ENCODE measurements around the gene KCND3.

KCND3 gene

GRCh38 chr1:111878649-111879048 is 110.8 kb downstream of the KCND3 start:
- no peak for DNase-seq

GRCh38 chr1:111878091-111878490 is 111.4 kb downstream of the KCND3 start:
- DNase-seq: no peak

- no peak for DNase-seq
Measured at GRCh38 chr1:111876631-111877030, 112.8 kb downstream of the KCND3 start.

GRCh38 chr1:111875640-111876039 is 113.8 kb downstream of the KCND3 start:
- no peak for DNase-seq

- peak; percentile 78 to 79 for DNase-seq
Measured at GRCh38 chr1:111873460-111874030, 115.9 kb downstream of the KCND3 start.

GRCh38 chr1:111870181-111870580 is 119.3 kb downstream of the KCND3 start:
- DNase-seq: no peak

- no peak for DNase-seq
Measured at GRCh38 chr1:111867868-111868440, 121.5 kb downstream of the KCND3 start.

- DNase-seq: no peak
Measured at GRCh38 chr1:111864862-111865261, 124.6 kb downstream of the KCND3 start.

GRCh38 chr1:111863401-111863800 is 126.1 kb downstream of the KCND3 start:
- no peak for DNase-seq

- DNase-seq: no peak
Measured at GRCh38 chr1:111862599-111862998, 126.9 kb downstream of the KCND3 start.

- DNase-seq: no peak
Measured at GRCh38 chr1:111861523-111861922, 127.9 kb downstream of the KCND3 start.

- DNase-seq: peak in 1 of 2 experiments; percentile 49
Measured at GRCh38 chr1:111857194-111857651, 132.2 kb downstream of the KCND3 start.

GRCh38 chr1:111856411-111857185 is 132.9 kb downstream of the KCND3 start:
- DNase-seq: peak; percentile 77 to 85

- DNase-seq: no peak
Measured at GRCh38 chr1:111855260-111855659, 134.2 kb downstream of the KCND3 start.

GRCh38 chr1:111852261-111852721 is 137.2 kb downstream of the KCND3 start:
- DNase-seq: no peak

- DNase-seq: no peak
Measured at GRCh38 chr1:111851552-111851951, 137.9 kb downstream of the KCND3 start.

GRCh38 chr1:111850109-111850508 is 139.4 kb downstream of the KCND3 start:
- DNase-seq: no peak

- DNase-seq: no peak
Measured at GRCh38 chr1:111848852-111849545, 140.5 kb downstream of the KCND3 start.

GRCh38 chr1:111847466-111847865 is 142.0 kb downstream of the KCND3 start:
- no peak for DNase-seq

- no peak for DNase-seq
Measured at GRCh38 chr1:111846842-111847241, 142.6 kb downstream of the KCND3 start.

- no peak for DNase-seq
Measured at GRCh38 chr1:111843177-111843576, 146.3 kb downstream of the KCND3 start.

- no peak for DNase-seq
Measured at GRCh38 chr1:111842411-111842810, 147.1 kb downstream of the KCND3 start.

- DNase-seq: no peak
Measured at GRCh38 chr1:111841746-111842145, 147.7 kb downstream of the KCND3 start.

All from NCI-H526 (cell line).